ENCODE measurements around the gene ZNF497.

Gene ZNF497

GRCh38 chr19:58338336-58338735 lies 24.2 kb downstream of the ZNF497 start:
- Histone ChIP-seq H3K4me3 (ENCODE audit: low read depth, low read length) (no peak overlapping the region), H3K27ac (ENCODE audit: low read depth, low read length) (no peak overlapping the region), H3K27me3 (ENCODE audit: insufficient read depth, low read length) (no peaks in the 10 kb centered on the region), H2AFZ (ENCODE audit: low read length, unreplicated experiment) (no peak overlapping the region), H3K36me3 (ENCODE audit: insufficient read depth, low read length) (peaks cover 21% of the 10 kb centered on the region), H3K4me1 (ENCODE audit: control insufficient read depth, insufficient read depth, low read length, unreplicated experiment) (no peaks in the 10 kb centered on the region), H3K79me2 (ENCODE audit: control insufficient read depth, insufficient read depth, low read length, unreplicated experiment) (no peaks in the 10 kb centered on the region)

- H3K36me3 ChIP-seq (ENCODE audit: insufficient read depth, low read length), result peaks cover 21% of the 10 kb centered on the region
These were observed 25.7 kb downstream of the ZNF497 start for GRCh38 chr19:58336820-58337219.

GRCh38 chr19:58336216-58336615 lies 26.3 kb downstream of the ZNF497 start:
- Histone ChIP-seq H3K36me3 (ENCODE audit: insufficient read depth, low read length) (peaks cover 21% of the 10 kb centered on the region), H3K27me3 (ENCODE audit: insufficient read depth, low read length) (no peaks in the 10 kb centered on the region), H3K4me1 (ENCODE audit: control insufficient read depth, insufficient read depth, low read length, unreplicated experiment) (no peaks in the 10 kb centered on the region), H3K4me3 (ENCODE audit: low read depth, low read length) (no peak overlapping the region), H2AFZ (ENCODE audit: low read length, unreplicated experiment) (no peak overlapping the region), H3K79me2 (ENCODE audit: control insufficient read depth, insufficient read depth, low read length, unreplicated experiment) (no peaks in the 10 kb centered on the region), H3K27ac (ENCODE audit: low read depth, low read length) (no peak overlapping the region)

More at GRCh38 chr19:58336820-58337219, 25.7 kb downstream of the ZNF497 start:
- no peaks in the 10 kb centered on the region for H3K27me3 ChIP-seq (ENCODE audit: insufficient read depth, low read length)
- no peak overlapping the region for H2AFZ ChIP-seq (ENCODE audit: low read length, unreplicated experiment)
- no peak overlapping the region for H3K4me3 ChIP-seq (ENCODE audit: low read depth, low read length)
- H3K4me1 ChIP-seq (ENCODE audit: control insufficient read depth, insufficient read depth, low read length, unreplicated experiment), result no peaks in the 10 kb centered on the region
- H3K79me2 ChIP-seq (ENCODE audit: control insufficient read depth, insufficient read depth, low read length, unreplicated experiment), result no peaks in the 10 kb centered on the region
- H3K27ac ChIP-seq (ENCODE audit: low read depth, low read length), result no peak overlapping the region

- peaks cover 2% of the 10 kb centered on the region for H3K79me2 ChIP-seq (ENCODE audit: control insufficient read depth, insufficient read depth, low read length, unreplicated experiment)
- H3K36me3 ChIP-seq (ENCODE audit: insufficient read depth, low read length), result peaks cover 21% of the 10 kb centered on the region
- H3K4me1 ChIP-seq (ENCODE audit: control insufficient read depth, insufficient read depth, low read length, unreplicated experiment), result peaks cover 2% of the 10 kb centered on the region
- no peak overlapping the region for H2AFZ ChIP-seq (ENCODE audit: low read length, unreplicated experiment)
- H3K27me3 ChIP-seq (ENCODE audit: insufficient read depth, low read length), result no peaks in the 10 kb centered on the region
- H3K27ac ChIP-seq (ENCODE audit: low read depth, low read length), result no peak overlapping the region
- H3K4me3 ChIP-seq (ENCODE audit: low read depth, low read length), result no peak overlapping the region
These were observed 26.9 kb downstream of the ZNF497 start for GRCh38 chr19:58335630-58336029.

- H3K4me1 ChIP-seq (ENCODE audit: control insufficient read depth, insufficient read depth, low read length, unreplicated experiment), result peaks cover 3% of the 10 kb centered on the region
- H3K79me2 ChIP-seq (ENCODE audit: control insufficient read depth, insufficient read depth, low read length, unreplicated experiment), result peaks cover 2% of the 10 kb centered on the region
- H2AFZ ChIP-seq (ENCODE audit: low read length, unreplicated experiment), result no peak overlapping the region
- H3K4me3 ChIP-seq (ENCODE audit: low read depth, low read length), result no peak overlapping the region
- peaks cover 21% of the 10 kb centered on the region for H3K36me3 ChIP-seq (ENCODE audit: insufficient read depth, low read length)
- H3K27ac ChIP-seq (ENCODE audit: low read depth, low read length), result no peak overlapping the region
- H3K27me3 ChIP-seq (ENCODE audit: insufficient read depth, low read length), result no peaks in the 10 kb centered on the region
These were observed 27.8 kb downstream of the ZNF497 start for GRCh38 chr19:58334691-58335249.

DNA sequence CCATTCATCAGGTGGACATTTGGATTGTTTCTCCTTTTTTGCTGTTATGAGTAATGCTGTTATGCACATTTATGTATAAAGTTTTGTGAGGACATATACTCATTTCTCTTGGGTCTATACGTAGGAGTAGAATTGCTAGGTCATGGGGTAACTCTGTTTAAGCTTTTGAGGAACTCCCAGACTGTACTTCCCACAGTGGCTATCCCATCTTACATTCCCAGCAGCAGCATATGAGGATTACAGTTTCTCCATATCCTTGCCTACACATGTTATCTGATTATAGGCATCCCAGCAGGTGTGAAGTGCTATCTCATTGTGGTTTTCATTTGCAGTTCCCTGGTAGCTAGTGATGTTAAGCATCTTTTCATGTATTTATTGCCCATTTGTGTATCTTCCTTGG lies 29.9 kb downstream of the ZNF497 start:
- Histone ChIP-seq H3K79me2 (ENCODE audit: control insufficient read depth, insufficient read depth, low read length, unreplicated experiment) (peaks cover 19% of the 10 kb centered on the region), H3K4me1 (ENCODE audit: control insufficient read depth, insufficient read depth, low read length, unreplicated experiment) (peaks cover 9% of the 10 kb centered on the region), H3K27ac (ENCODE audit: low read depth, low read length) (no peak overlapping the region), H3K27me3 (ENCODE audit: insufficient read depth, low read length) (no peaks in the 10 kb centered on the region), H2AFZ (ENCODE audit: low read length, unreplicated experiment) (no peak overlapping the region), H3K4me3 (ENCODE audit: low read depth, low read length) (no peak overlapping the region), H3K36me3 (ENCODE audit: insufficient read depth, low read length) (peaks cover 6% of the 10 kb centered on the region; the same call in 1 of the 2 replicates)

- H3K79me2 ChIP-seq (ENCODE audit: control insufficient read depth, insufficient read depth, low read length, unreplicated experiment), result peaks cover 30% of the 10 kb centered on the region
- no peak overlapping the region for H2AFZ ChIP-seq (ENCODE audit: low read length, unreplicated experiment)
- no peak overlapping the region for H3K4me3 ChIP-seq (ENCODE audit: low read depth, low read length)
- peaks cover 5% of the 10 kb centered on the region; the same call in 1 of the 2 replicates for H3K36me3 ChIP-seq (ENCODE audit: insufficient read depth, low read length)
- no peaks in the 10 kb centered on the region for H3K27me3 ChIP-seq (ENCODE audit: insufficient read depth, low read length)
- no peak overlapping the region for H3K27ac ChIP-seq (ENCODE audit: low read depth, low read length)
- H3K4me1 ChIP-seq (ENCODE audit: control insufficient read depth, insufficient read depth, low read length, unreplicated experiment), result peaks cover 9% of the 10 kb centered on the region
These were observed 32.1 kb downstream of the ZNF497 start for GRCh38 chr19:58330458-58330857.

- Histone ChIP-seq H3K4me1 (ENCODE audit: control insufficient read depth, insufficient read depth, low read length, unreplicated experiment) (peaks cover 9% of the 10 kb centered on the region), H3K27ac (ENCODE audit: low read depth, low read length) (no peak overlapping the region), H2AFZ (ENCODE audit: low read length, unreplicated experiment) (no peak overlapping the region), H3K79me2 (ENCODE audit: control insufficient read depth, insufficient read depth, low read length, unreplicated experiment) (peaks cover 34% of the 10 kb centered on the region), H3K27me3 (ENCODE audit: insufficient read depth, low read length) (no peaks in the 10 kb centered on the region), H3K4me3 (ENCODE audit: low read depth, low read length) (no peak overlapping the region), H3K36me3 (ENCODE audit: insufficient read depth, low read length) (no peaks in the 10 kb centered on the region)
These were observed 33.6 kb downstream of the ZNF497 start for GRCh38 chr19:58328999-58329398.

- Histone ChIP-seq H3K27ac (ENCODE audit: low read depth, low read length) (peak within 1 kb of the TSS; percentile 68), H3K4me1 (ENCODE audit: control insufficient read depth, insufficient read depth, low read length, unreplicated experiment) (peaks cover 9% of the 10 kb centered on the region), H3K4me3 (ENCODE audit: low read depth, low read length) (peak within 1 kb of the TSS; percentile 92), H3K79me2 (ENCODE audit: control insufficient read depth, insufficient read depth, low read length, unreplicated experiment) (peaks cover 34% of the 10 kb centered on the region), H3K36me3 (ENCODE audit: insufficient read depth, low read length) (no peaks in the 10 kb centered on the region), H3K27me3 (ENCODE audit: insufficient read depth, low read length) (no peaks in the 10 kb centered on the region), H2AFZ (ENCODE audit: low read length, unreplicated experiment) (peak within 1 kb of the TSS; percentile 88)
These were observed 35.4 kb downstream of the ZNF497 start, which contains the start of gene ZSCAN22 for GRCh38 chr19:58326914-58327726. ZSCAN22 (plus strand) TSS chr19:58326994; CDS start chr19:58334803, 7,809 bp downstream.

DNA sequence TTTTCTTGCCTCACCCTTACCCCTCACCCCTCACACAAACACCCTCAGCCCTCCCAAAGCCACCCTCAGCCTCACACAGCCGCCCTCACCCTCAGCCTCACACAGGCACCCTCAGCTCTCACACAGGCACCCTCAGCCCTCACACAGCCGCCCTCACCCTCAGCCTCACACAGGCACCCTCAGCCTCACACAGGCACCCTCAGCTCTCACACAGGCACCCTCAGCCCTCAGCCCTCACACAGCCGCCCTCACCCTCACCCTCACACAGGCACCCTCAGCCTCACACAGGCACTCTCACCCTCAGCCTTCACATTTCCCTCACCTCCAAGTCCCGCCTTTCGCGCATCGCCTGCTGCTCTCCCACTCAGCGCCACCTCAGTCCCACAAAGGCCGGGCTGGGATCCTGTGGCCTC lies 36.0 kb downstream of the ZNF497 start:
- no peaks in the 10 kb centered on the region for H3K27me3 ChIP-seq (ENCODE audit: insufficient read depth, low read length)
- peak overlapping the region; percentile 46 for H2AFZ ChIP-seq (ENCODE audit: low read length, unreplicated experiment)

More for the DNA sequence above, 36.0 kb downstream of the ZNF497 start:
- Histone ChIP-seq H3K4me1 (ENCODE audit: control insufficient read depth, insufficient read depth, low read length, unreplicated experiment) (peaks cover 9% of the 10 kb centered on the region), H3K79me2 (ENCODE audit: control insufficient read depth, insufficient read depth, low read length, unreplicated experiment) (peaks cover 34% of the 10 kb centered on the region), H3K4me3 (ENCODE audit: low read depth, low read length) (peak overlapping the region; percentile 92), H3K27ac (ENCODE audit: low read depth, low read length) (no peak overlapping the region), H3K36me3 (ENCODE audit: insufficient read depth, low read length) (no peaks in the 10 kb centered on the region)
